Ramos (cell line): ENCODE data around the gene PKP2.

Experiments used
- in situ Hi-C: fragments of 300-500 bp; cut with MboI; formaldehyde crosslinking; loops from one replicate; pipeline ENCODE4 v1.14.3; 2022; ENCODE audit warnings: low sequenced_read_pairs; ENCODE audit not compliant: unreplicated experiment

The PKP2 gene

GRCh38 chr12:32821710-32822109 is 74.9 kb downstream of the PKP2 start:
- in situ Hi-C loops = no loop called here

GRCh38 chr12:32821293-32821692 is 75.3 kb downstream of the PKP2 start:
- in situ Hi-C loops = no loop called here

GRCh38 chr12:32820376-32820931 is 76.1 kb downstream of the PKP2 start:
- in situ Hi-C loops = no loop called here

GRCh38 chr12:32819424-32819823 is 77.2 kb downstream of the PKP2 start:
- in situ Hi-C loops = no loop called here

- in situ Hi-C loops = no loop called here
Measured at GRCh38 chr12:32811686-32812392, 84.7 kb downstream of the PKP2 start.

- in situ Hi-C loops = no loop called here
Measured at GRCh38 chr12:32809846-32810245, 86.7 kb downstream of the PKP2 start.

- in situ Hi-C loops = no loop called here
Measured at GRCh38 chr12:32809196-32809595, 87.4 kb downstream of the PKP2 start.

GRCh38 chr12:32804301-32804700 is 92.3 kb downstream of the PKP2 start:
- in situ Hi-C loops = no loop called here

- in situ Hi-C loops = no loop called here
Measured at GRCh38 chr12:32801269-32801980, 95.2 kb downstream of the PKP2 start.

- in situ Hi-C loops = no loop called here
Measured at GRCh38 chr12:32794281-32794680, 102.3 kb downstream of the PKP2 start.

GRCh38 chr12:32789916-32790315 is 106.7 kb downstream of the PKP2 start:
- in situ Hi-C loops = no loop called here

GRCh38 chr12:32789446-32789845 is 107.1 kb downstream of the PKP2 start:
- in situ Hi-C loops = no loop called here

GRCh38 chr12:32788405-32788804 is 108.2 kb downstream of the PKP2 start:
- in situ Hi-C loops = no loop called here

- in situ Hi-C loops = no loop called here
Measured at GRCh38 chr12:32785557-32785956, 111.0 kb downstream of the PKP2 start.

GRCh38 chr12:32783029-32783428 is 113.5 kb downstream of the PKP2 start:
- in situ Hi-C loops = no loop called here

- in situ Hi-C loops = no loop called here
Measured at GRCh38 chr12:32780071-32780470, 116.5 kb downstream of the PKP2 start.

GRCh38 chr12:32777691-32778175 is 118.8 kb downstream of the PKP2 start:
- in situ Hi-C loops = no loop called here

GRCh38 chr12:32777159-32777558 is 119.4 kb downstream of the PKP2 start:
- in situ Hi-C loops = no loop called here

GRCh38 chr12:32776258-32776657 is 120.3 kb downstream of the PKP2 start:
- in situ Hi-C loops = no loop called here

- in situ Hi-C loops = no loop called here
Measured at GRCh38 chr12:32773691-32774090, 122.9 kb downstream of the PKP2 start.

- in situ Hi-C loops = no loop called here
Measured at GRCh38 chr12:32770141-32770540, 126.4 kb downstream of the PKP2 start.
